Measurements from ENCODE around the gene ARMH3.

The ARMH3 gene

DNA sequence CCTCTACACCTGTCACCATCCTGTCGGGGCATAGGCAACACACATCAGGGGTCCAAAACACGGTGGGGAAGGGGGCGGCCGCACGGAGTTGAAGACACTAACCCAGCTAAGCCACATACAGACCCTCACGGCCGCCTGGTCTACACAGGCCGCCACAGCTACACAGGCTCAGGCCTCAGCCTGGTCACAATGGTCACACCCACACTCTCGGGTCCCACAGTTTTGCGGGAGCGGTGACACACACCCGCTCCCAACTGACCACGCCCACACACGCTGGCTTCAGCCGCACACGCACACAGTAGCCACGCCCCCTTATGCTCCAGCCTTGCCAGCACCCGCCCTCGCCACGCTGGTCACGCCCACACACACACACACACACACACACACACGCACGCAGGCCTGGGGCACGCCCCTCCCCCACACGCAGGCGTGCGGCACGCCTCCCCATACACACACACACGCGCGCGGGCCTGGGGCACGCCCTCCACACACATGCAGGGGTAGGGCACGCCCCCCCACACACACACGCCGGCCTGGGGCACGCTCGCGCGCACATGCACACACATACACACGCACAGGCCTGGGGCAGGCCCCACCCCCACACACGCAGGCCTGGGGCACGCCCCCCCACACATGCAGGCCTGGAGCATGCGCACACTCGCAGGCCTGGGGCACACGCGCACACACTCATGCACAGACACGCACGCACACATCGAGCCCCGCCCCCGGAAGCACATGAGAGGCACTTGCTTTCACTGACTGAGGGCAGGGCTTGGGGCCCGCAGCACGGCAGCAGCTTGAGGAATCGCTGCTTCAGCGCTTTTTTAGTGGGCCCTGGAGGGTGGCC, 225.4 kb downstream of the ARMH3 start:
- Histone ChIP-seq H3K27me3 (no peaks in the 10 kb centered on the region), H3K4me3 (ENCODE audit: low read depth, low read length) (peak overlapping the region; percentile 46), H3K4me1 (peaks cover 14% of the 10 kb centered on the region), H3K36me3 (no peaks in the 10 kb centered on the region), H3K9me3 (no peaks in the 10 kb centered on the region)
- TF ChIP-seq, protein P1, sequence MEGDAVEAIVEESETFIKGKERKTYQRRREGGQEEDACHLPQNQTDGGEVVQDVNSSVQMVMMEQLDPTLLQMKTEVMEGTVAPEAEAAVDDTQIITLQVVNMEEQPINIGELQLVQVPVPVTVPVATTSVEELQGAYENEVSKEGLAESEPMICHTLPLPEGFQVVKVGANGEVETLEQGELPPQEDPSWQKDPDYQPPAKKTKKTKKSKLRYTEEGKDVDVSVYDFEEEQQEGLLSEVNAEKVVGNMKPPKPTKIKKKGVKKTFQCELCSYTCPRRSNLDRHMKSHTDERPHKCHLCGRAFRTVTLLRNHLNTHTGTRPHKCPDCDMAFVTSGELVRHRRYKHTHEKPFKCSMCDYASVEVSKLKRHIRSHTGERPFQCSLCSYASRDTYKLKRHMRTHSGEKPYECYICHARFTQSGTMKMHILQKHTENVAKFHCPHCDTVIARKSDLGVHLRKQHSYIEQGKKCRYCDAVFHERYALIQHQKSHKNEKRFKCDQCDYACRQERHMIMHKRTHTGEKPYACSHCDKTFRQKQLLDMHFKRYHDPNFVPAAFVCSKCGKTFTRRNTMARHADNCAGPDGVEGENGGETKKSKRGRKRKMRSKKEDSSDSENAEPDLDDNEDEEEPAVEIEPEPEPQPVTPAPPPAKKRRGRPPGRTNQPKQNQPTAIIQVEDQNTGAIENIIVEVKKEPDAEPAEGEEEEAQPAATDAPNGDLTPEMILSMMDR (IDR thresholded peaks at IDR 0.05; ENCODE audit: low read depth, low read length): no peak
- DNase-seq: peak; percentile 83

DNA sequence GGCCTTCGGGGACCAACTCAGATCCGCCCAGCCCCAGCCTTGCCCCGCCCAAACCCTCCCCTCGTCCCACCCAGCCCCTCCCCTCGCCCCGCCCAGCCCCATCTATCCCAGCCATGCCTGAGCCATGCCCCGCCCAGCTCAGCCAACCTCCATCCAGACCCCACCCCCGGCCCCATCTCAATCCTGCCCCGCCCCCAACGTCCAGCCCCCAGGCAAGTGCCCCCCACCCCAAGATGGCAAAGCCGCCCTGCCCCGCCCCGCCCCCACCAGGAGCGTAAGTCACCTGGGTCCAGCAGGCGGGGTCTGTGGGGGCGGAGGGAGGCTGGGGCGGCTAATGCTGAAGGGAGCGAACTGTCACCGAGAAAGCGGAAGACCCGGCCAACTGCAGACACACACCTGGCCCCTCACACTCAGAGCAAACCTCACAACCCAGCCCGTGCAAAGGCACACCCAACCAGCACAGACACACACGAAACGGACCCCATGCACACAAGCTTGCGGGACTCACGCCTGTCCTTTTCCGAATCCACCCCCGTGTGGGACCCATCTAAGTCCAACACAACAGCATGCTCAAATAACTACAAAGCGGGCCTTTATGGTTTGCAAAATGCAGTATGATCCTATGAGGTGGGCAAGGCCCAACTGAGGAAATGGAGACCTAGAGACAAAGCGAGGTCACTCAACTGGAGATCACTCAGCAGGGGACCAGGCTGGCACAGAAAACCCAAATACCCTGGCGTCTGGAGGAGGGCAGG, 226.2 kb downstream of the ARMH3 start:
- Histone ChIP-seq H3K27me3 (no peaks in the 10 kb centered on the region), H3K36me3 (no peaks in the 10 kb centered on the region), H3K4me3 (ENCODE audit: low read depth, low read length) (no peak overlapping the region), H3K4me1 (peaks cover 14% of the 10 kb centered on the region), H3K9me3 (no peaks in the 10 kb centered on the region)
- TF ChIP-seq, protein P1 (IDR thresholded peaks at IDR 0.05; ENCODE audit: low read depth, low read length): no peak
- DNase-seq: no peak

- TF ChIP-seq, protein P1 (IDR thresholded peaks at IDR 0.05; ENCODE audit: low read depth, low read length): no peak
- no peaks in the 10 kb centered on the region for H3K36me3 ChIP-seq
- peaks cover 14% of the 10 kb centered on the region for H3K4me1 ChIP-seq
- DNase-seq: no peak
- H3K4me3 ChIP-seq (ENCODE audit: low read depth, low read length): no peak overlapping the region
- no peaks in the 10 kb centered on the region for H3K9me3 ChIP-seq
- H3K27me3 ChIP-seq: no peaks in the 10 kb centered on the region
Measured at GRCh38 chr10:101828766-101829551, 227.0 kb downstream of the ARMH3 start.

GRCh38 chr10:101827919-101828600, 227.9 kb downstream of the ARMH3 start:
- H3K9me3 ChIP-seq: no peaks in the 10 kb centered on the region
- H3K4me1 ChIP-seq: peaks cover 14% of the 10 kb centered on the region
- no peaks in the 10 kb centered on the region for H3K27me3 ChIP-seq
- no peaks in the 10 kb centered on the region for H3K36me3 ChIP-seq
- TF ChIP-seq, protein P1 (IDR thresholded peaks at IDR 0.05; ENCODE audit: low read depth, low read length): no peak
- no peak overlapping the region for H3K4me3 ChIP-seq (ENCODE audit: low read depth, low read length)
- DNase-seq: no peak

DNA sequence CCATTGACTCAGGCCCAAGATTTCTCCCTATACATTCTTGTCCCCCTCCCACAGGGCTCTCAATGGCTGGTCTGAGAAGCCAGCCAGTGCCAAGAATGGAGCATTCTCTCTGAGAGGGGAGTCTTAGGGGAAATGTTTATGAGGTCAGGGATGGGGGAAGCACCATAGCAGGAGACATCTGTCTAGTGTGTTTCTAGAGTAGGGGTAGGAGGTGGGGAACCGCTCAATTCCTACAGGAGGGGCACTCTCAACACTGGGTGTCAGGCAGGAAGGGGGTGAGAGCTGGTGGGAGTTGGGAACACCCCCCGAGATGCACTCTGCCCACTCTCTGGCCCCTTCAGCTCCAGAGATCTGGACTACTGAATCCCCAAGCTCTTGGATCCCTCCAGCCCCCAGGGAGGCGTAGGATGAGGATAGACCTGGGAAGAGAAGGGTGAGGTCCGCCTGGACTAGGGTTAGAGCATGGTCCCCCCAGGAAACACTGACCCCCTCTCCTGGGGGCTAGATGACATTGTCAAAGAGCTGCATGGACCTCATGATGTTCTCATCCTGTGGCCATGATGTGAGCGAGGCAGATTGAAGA, 229.0 kb downstream of the ARMH3 start:
- TF ChIP-seq, protein P1 (IDR thresholded peaks at IDR 0.05; ENCODE audit: low read depth, low read length): no peak
- Histone ChIP-seq H3K27me3 (no peaks in the 10 kb centered on the region), H3K9me3 (no peaks in the 10 kb centered on the region), H3K36me3 (no peaks in the 10 kb centered on the region), H3K4me1 (peaks cover 14% of the 10 kb centered on the region), H3K4me3 (ENCODE audit: low read depth, low read length) (no peak overlapping the region)
- no peak for DNase-seq
